ENCODE results near the gene RYR2.
"Not testable (repeated sequence)": the region's sequence is repeated elsewhere in the genome, so short reads cannot be mapped to it uniquely, and the experiment has no call there.

The RYR2 gene

DNA sequence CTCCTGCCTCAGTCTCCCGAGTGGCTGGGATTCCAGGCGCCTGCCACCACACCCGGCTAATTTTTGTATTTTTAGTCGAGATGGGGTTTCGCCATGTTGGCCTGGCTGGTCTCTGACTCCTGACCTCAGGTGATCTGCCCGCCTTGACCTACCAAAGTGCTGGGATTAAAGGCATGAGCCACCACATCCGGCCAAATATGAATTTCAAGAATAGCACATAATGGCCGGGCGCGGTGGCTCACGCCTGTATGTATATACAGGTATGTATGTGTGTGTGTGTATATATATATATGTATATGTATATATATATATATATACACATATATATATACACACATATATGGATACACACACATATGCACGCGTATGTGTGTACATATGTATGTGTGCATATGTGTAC, 753.6 kb downstream of the RYR2 start:
- DNase-seq (ENCODE audit: low read depth), result no peak

DNA sequence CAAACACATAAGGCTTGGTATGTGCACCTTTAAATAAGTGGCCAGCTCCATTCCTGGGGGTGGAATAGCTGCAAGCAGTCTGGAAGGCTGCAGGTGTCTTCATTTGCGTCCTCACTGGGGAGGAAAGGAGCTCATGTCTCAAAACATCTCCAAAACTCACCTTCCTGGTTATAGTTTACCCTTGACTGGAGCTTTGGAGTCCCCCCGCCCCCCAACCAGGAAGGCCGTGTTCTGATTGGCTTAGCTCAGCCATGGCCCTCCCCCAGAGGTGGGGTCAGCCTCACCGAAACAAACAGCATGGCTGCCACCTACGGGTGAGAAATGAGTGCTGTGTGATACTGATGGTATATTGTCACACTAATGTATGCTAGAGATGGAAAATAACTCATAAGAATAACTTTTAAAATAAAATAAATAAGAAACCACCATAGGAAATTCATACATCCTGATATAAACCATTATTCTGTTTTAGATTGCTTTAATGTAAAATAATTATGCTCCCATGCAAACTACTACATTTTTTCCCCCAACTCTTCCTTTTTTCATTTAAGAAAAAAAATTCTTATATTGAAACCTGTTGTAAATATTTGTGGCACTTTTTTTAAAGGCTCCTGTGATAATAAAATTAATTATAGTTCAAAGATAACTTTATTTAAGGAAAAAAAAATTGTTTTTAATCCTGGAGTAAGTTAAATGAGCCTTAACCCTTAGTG, 757.9 kb downstream of the RYR2 start:
- peak; percentile 85 for DNase-seq (ENCODE audit: low read depth)

DNA sequence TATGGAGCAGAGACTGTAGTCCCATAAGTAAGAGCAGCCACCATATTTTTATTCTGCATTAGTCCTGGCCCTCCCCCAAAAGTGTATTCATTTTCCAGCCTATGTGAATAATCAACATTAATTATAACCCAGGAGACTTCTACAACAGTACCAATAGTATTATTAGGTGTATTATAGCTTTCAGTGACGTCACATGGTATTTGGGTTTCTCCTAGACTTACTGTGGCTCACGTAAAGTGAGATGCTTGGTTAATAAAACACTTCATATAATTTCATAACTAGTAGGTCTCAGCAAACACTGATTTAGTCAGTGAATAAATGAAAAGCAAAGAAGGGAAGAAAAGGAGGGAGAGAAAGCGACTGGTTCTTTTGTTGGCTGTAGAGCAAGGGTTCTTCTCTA, 762.5 kb downstream of the RYR2 start:
- DNase-seq (ENCODE audit: low read depth), result no peak

DNA sequence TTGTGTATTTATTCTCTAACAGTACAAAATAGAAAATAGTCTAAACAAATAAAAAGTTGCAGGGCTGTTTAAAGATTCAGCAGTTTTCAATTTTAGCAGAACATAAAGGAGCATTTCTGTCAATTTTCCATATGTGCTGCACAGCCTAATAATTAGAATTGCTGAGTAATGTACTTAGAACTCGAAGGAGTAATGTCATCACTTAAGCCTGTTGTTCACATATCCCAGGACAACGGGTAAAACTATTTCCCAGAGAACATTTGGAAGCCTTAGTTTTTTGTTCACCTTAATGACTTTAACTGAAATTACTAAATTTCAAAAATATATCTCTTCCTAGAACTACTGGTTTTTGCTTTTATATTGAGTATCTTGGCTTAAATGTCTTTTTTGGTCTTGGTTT, 767.1 kb downstream of the RYR2 start:
- DNase-seq (ENCODE audit: low read depth), result no peak

DNA sequence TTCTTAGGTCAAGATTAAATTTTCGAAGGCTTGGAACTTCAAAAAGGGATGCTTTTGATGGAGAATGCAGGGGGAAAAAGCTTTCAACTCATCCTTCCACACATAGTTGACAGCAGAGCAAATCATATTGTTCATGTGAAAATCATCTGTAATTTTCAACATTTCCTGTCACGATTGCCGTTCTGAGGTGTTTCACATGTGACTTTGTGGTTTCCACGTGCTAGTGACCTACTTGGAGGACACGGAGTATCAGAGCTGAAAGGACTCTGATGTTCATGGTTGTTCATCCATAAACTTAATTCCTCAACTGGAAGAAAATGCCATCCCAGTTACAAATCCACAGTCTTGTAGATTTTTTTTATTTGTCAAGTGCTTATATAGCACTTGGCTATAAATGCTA, 769.6 kb downstream of the RYR2 start:
- no peak for DNase-seq (ENCODE audit: low read depth)

DNA sequence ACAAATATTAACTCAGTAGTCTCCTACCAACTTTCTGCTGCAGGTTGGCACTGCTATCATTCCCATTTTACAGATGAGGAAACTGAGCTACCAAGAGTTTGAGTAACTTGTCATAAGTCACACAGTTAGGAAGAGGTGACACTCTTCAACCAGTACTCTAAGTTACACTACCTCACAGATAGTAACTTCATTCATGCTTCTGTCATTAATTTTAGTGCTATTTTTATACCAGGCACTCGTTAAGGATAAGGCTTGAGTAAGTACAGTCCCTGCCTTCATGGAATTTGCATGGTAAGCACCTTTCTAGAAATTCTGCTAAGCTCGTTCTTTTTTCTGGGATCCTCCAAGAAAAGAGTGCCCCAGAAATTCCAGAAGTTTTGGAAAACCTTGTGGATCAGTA, 770.1 kb downstream of the RYR2 start:
- no peak for DNase-seq (ENCODE audit: low read depth)

DNA sequence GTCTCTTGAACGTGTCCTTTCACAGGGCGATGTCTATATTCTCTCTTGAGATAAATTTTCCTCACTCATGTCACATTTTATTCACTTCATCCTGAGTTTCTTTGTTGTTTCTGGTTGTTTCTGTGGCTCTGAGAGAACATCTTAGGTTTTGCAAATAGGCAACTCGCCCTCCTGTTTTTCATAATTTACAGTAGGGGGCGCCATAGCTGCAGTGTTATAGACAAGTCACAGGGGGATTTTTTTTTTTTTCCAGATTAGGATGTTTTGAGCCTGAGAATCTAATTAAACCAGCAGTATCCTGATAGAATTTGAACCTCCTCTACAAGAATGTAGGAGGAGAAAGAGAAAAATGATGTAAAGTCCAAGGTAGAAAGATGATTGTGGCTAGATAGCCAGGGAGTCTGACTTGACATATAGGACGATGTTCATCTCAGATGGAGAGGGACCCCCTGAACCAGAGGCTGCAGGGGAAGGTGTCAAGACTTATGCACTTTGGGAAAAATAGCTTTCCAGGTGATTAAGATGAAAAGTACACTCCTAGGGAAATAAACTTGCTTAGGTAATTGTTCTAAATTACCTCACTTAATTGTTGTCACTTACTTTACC, 772.4 kb downstream of the RYR2 start:
- DNase-seq (ENCODE audit: low read depth), result peak; percentile 18

DNA sequence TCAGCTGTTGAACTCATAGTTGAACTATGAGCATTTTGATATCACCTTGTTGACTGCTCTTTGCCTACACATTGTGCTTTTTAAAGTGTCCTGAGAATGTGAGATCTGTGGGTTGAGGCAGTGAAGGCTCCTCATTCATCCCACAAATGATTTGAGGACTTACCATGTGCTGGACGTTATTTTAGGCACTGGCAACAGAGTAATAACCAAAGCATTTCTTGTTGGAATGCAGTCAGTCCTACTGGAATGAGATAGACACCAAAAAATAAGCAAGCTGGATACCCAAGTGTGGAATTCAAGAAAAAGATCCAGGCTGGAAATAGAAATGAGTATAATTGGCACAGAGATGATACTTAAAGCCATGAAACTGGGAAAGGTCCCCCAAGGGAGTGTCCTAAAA, 775.3 kb downstream of the RYR2 start:
- no peak for DNase-seq (ENCODE audit: low read depth)

DNA sequence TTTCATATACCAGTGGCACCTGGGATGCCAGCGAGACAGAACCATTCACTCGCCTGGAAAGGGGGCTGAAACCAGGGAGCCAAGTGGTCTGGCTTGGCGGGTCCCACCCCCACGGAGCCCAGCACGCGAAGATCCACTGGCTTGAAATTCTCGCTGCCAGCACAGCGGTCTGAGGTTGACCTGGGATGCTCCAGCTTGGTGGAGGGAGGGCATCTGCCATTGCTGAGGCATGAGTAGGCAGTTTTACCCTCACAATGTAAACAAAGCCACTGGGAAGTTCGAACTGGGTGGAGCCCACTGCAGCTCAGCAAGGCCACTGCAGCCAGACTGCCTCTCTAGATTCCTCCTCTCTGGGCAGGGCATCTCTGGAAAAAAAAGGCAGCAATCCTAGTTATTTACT, 778.6 kb downstream of the RYR2 start:
- DNase-seq (ENCODE audit: low read depth), result not testable (repeated sequence)

DNA sequence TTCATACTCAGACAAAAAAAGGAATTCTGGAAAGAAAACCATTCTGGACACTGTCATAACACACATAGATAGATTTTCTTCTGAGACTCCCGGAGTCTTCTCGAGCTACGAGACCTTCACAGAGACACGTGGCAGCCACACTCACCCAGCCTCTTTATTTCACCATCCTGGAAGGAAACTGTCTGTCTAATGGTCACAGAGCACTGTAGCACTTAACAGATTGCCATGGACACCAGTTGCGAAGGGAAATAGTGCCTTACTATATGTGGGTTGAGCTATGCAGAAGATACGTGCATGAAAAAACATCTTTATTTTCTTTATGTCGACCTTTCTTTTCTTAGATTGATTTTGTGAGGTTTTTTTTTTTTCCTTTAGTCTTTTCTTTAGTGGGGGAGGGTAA, 790.9 kb downstream of the RYR2 start:
- no peak for DNase-seq (ENCODE audit: low read depth)

DNA sequence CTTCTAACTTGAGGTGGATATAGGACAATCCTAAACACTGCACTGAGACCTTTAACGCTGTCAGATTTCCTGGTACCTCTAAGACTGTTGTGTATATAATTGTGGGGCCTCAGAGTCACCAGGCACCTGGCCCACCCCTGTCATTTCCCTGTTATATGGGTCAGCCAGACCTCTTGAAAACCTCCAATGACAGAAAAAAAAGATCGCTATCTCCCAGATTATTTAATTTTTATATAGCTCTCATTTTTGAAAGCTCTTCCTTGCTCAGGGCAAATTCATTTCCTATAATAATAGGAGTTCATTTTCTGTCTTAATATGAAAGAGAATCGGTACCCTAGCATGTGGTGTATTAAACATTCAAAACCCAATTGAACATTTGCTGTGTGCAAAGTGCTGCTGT, 792.1 kb downstream of the RYR2 start:
- no peak for DNase-seq (ENCODE audit: low read depth)

DNA sequence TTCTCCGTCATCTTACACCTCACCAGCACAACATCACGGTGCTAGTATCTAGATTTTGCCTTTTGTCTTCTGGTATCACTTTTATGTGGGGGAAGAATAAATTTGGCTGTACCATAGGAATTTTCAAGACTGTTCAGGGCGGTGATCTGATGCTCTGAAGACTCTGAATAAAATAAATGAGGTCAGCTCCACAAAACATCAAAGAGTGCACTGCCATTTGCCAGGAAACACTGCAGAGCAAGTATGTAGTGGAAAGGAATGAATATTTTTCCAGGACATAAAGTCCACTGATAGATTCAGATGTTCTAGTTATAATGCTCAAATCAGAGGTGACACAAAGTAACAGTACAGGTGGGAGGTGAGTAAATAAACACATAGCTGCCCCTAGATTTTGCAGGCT, 792.5 kb downstream of the RYR2 start:
- DNase-seq (ENCODE audit: low read depth), result no peak

DNA sequence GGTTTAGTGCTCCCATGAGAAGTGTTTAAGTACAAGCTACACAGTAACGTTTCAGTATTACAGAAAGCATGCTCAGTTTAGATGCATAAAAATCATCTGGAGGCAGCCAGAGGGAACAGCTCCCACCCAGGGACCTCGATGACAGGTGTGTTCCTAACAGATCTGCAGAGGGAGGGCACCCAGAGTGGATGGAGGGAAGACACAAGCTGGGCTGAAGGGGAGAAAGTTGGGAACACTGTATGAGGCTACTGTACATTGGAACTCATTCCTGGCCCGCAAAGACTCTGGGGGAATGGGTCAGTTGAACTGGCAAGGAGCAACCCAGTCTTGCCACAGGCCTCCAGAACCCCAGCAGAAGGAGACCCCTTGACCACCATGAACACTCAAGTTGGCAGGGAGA, 796.3 kb downstream of the RYR2 start:
- no peak for DNase-seq (ENCODE audit: low read depth)

DNA sequence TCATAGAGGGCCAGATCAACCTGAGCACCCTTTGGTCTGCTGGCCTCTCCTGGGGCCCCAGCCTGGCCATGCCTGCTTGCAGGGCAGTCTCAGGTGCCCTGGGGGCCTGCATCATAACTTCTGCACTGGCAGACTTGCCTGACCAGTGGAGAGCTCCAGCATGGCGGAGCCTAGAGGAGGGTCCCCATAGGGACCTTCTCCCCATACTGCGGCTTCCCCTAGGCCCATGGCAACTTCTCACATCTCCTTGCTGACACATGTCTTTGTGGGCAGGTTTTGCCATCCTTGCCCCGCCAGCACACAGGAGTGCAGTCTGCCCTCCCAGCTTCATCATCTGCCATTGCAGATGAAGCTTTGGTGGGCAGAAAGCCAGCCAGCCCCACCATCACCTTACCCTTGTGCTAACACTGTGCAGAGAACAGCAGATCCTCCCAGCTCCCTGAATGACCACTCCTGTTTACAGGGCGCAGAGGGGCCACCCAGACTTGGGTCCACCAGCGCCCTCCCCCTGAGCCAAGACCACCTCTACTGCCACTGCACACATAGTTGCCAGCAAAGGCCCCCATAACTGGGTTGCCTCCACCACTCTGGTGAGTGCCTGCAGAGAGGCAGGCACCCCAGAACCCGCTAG, 797.0 kb downstream of the RYR2 start:
- DNase-seq (ENCODE audit: low read depth), result no peak

DNA sequence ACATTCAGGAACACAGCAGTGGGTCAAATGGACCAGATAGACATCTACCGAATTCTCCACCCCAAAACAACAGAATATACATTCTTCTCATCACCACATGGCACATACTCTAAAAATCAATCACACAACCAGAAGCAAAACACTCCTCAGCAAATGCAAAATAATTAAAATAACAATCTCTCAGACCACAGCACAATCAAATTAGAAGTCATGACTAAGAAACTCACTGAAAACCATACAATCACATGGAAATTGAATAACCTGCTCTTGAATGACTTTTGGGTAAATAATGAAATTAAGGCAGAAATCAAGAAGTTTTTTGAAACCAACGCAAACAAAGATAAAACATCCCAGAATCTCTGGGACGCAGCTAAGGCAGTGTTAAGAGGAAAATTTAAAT, 799.5 kb downstream of the RYR2 start:
- DNase-seq (ENCODE audit: low read depth), result no peak

DNA sequence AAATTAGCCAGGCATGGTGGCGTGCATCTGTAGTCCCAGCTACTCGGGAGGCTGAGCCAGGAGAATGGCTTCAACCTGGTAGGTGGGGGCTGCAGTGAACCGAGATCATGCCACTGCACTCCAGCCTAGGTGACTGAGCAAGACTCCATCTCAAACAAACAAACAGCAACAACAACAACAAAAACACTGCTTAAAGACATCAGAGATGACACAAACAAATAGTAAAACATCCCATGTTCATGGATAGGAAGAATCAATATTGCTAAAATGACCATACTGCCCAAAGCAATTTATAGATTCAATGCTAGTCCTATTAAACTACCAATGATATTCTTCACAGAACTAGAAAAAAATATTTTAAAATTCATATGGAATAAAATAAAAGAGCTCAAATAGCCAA, 801.5 kb downstream of the RYR2 start:
- DNase-seq (ENCODE audit: low read depth), result not testable (repeated sequence)

DNA sequence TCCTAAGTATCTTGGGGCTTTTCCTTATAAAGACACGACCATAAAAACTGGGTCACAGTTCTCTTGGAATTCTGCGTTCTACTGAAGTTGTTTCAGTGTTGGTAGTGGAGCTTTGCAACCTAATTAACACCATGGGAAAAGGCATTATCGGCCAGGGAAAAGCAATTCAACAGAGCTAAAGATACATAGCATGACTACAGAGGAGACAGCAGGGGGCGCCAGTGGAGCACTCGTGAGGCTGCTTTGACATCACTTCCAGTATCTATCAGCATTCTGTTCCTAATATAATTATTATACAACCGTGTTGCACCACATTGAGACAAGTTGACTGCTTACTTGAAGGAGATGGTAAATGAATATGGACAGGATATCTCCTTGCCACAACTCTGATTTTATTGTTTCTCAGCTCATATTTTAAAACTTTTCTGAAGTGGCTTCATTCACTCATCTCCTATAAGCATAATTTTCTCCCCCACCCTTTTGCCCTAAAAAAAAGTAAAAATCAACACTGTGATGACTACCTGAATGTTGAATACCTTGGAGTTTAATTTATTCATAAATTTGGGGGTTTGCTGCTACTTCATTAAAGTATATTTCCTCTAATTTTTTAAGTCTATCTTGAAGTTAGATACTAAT, 809.3 kb downstream of the RYR2 start:
- peak; percentile 29 for DNase-seq (ENCODE audit: low read depth)

DNA sequence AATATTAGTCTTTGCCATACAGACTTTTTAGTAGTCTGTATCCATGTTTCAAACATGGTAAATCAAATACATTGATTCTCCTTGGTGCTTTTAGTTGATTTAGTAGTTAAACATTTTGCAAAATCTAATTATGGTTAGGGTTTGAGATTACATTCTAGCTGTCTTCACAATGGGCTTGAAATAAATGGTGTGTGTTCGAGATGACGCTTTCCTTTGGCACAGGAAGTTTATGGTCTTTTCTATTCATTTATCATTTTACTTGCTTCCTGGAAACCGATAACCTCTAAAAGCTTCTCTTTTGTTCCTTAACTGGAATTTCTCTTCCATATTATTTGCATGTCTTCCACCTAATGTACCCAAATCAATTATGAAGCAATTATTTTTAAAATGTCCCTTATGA, 810.4 kb downstream of the RYR2 start:
- DNase-seq (ENCODE audit: low read depth), result no peak

DNA sequence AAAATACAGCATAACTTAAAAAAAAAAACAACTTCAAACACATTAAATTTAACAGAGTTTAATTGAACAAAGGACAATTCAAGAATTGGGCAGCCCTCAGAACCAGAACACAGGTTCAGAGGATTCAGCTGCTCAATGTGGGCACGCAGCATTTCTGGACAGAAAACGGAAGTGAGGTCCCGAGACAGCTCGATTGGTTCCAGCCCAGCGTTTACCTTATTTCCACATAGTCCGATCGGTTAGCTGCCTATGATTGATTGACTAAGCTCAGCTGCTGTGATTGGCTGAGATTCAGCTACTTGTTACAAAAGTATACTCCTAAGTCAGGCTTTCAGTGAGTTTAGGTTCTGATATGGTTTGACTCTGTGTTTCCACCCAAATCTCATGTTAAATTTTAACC, 815.5 kb downstream of the RYR2 start:
- no peak for DNase-seq (ENCODE audit: low read depth)

DNA sequence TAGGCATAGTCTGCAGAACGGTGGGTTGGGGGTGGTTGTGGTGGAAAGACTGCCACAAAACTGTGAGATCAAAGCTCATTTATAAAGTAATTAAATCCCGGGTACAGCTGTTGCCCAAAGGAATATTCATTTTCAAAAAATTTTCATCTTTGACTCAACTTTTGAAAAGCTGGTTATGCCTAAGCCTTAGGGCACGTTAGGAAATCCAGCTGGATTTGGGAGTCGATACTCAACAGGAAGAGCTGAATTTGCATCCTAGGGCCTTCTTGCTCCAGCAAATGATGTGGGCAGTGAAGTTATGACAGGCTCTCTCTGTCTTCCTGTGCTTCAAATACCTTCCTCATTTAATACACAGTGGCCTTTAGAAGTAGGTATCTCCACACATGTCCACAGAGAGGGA, 817.0 kb downstream of the RYR2 start:
- DNase-seq (ENCODE audit: low read depth), result no peak

DNA sequence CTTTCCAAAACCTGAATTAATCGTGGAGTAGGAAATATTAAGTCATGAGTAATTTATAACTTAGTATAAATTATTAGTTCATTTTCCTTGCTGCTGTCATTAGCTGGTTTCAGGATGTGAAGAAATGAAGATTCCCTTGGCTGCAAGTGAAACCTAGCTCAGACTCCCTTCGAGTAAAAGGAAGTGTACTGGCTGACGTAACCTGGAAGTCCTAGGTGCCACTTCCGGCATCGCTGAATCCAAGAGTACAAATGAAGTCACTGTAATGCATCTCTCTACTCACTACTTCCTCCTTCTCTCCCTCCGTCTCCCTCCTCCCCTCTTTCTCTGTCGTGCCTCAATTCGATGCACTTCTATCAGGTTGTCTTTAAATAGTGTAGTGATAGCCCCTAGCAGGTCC, 820.0 kb downstream of the RYR2 start:
- no peak for DNase-seq (ENCODE audit: low read depth)

DNA sequence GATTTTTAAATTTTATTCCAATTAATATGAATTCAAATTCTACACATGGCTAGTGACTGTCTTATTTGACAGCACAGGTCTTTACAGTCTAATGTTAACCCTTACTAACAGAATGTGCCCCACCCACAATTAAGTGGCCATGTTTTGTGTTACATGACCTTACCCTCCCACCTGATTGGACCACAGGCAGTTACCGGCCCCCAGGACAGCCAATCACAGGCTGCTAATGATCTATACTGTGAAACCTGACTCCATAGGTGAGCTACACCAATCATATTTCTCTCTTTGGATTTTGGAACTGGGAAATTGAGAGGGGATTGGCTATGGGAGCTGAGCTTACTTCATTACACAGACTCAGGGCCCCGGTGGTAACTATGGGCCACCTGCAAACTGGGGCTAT, 821.2 kb downstream of the RYR2 start:
- no peak for DNase-seq (ENCODE audit: low read depth)
